LNCaP clone FGC (cell line): ENCODE data around the gene MRAP.

ENCODE experiments used
- DNase-seq: peaks from one replicate; pipeline ENCODE4 v3.0.0-alpha.2; 2011; ENCODE audit warnings: low read depth
- H3K4me3 ChIP-seq: 2 replicates; pipeline ENCODE4 v1.5.1; 2011; ENCODE audit warnings: mild to moderate bottlenecking, low read depth, low read length, control low read depth
- CTCF ChIP-seq: IDR thresholded peaks from 2 replicates; pipeline ENCODE4 v1.5.1; 2012; ENCODE audit warnings: mild to moderate bottlenecking; ENCODE audit not compliant: control insufficient read depth, insufficient read depth; ENCODE audit errors: extremely low read depth

Gene MRAP

GRCh38 chr21:32320059-32320458 lies 21.4 kb downstream of the MRAP start:
- TF ChIP-seq CTCF: no peak
- no peak for DNase-seq
- H3K4me3 ChIP-seq: no peak overlapping the region

- no peak for TF ChIP-seq CTCF
- no peak for DNase-seq
- no peak overlapping the region for H3K4me3 ChIP-seq
Measured at GRCh38 chr21:32320726-32321125, 22.1 kb downstream of the MRAP start.

- H3K4me3 ChIP-seq: no peak overlapping the region
- TF ChIP-seq CTCF: no peak
- no peak for DNase-seq
Measured at GRCh38 chr21:32321480-32321879, 22.8 kb downstream of the MRAP start.

- no peak for DNase-seq
- no peak overlapping the region for H3K4me3 ChIP-seq
- no peak for TF ChIP-seq CTCF
Measured at GRCh38 chr21:32322103-32322502, 23.4 kb downstream of the MRAP start.

- TF ChIP-seq CTCF: no peak
- no peak for DNase-seq
- H3K4me3 ChIP-seq: no peak overlapping the region
Measured at GRCh38 chr21:32322676-32323075, 24.0 kb downstream of the MRAP start.

GRCh38 chr21:32325706-32326105 lies 27.1 kb downstream of the MRAP start:
- DNase-seq: no peak
- no peak for TF ChIP-seq CTCF
- H3K4me3 ChIP-seq: no peak overlapping the region

- no peak overlapping the region for H3K4me3 ChIP-seq
- DNase-seq: no peak
- TF ChIP-seq CTCF: no peak
Measured at GRCh38 chr21:32328595-32328994, 29.9 kb downstream of the MRAP start.
